ENCODE measurements around the gene KIDINS220.

DNA sequence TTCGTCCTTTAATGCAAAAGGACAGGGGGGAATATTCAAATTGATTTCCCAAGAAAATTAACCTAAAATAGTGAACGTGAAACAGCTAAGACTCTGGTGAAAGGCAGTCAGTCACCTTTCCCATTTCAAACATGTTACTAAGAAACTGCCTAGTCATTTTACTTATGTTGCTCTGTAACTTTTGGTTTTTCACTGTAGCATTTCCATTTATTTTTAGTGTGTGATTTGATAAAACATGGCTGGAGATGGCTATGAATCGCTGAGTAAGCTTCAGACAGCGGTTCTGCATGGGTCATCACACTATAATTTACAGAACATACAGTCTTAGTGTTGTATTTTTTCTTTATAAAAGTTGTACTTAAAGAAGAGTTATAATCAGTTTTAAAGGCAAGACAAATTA is 16.0 kb upstream of the KIDINS220 start:
- TF ChIP-seq, protein P1, sequence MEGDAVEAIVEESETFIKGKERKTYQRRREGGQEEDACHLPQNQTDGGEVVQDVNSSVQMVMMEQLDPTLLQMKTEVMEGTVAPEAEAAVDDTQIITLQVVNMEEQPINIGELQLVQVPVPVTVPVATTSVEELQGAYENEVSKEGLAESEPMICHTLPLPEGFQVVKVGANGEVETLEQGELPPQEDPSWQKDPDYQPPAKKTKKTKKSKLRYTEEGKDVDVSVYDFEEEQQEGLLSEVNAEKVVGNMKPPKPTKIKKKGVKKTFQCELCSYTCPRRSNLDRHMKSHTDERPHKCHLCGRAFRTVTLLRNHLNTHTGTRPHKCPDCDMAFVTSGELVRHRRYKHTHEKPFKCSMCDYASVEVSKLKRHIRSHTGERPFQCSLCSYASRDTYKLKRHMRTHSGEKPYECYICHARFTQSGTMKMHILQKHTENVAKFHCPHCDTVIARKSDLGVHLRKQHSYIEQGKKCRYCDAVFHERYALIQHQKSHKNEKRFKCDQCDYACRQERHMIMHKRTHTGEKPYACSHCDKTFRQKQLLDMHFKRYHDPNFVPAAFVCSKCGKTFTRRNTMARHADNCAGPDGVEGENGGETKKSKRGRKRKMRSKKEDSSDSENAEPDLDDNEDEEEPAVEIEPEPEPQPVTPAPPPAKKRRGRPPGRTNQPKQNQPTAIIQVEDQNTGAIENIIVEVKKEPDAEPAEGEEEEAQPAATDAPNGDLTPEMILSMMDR (IDR thresholded peaks at IDR 0.05): no peak
- TF ChIP-seq KDM1A (IDR thresholded peaks at IDR 0.05; ENCODE audit: low read depth) (no peak), RNF2 (IDR thresholded peaks at IDR 0.05; ENCODE audit: borderline replicate concordance, low read depth) (no peak), JUN (IDR thresholded peaks at IDR 0.05) (no peak), POLR2A (IDR thresholded peaks at IDR 0.05; ENCODE audit: low read length) (no peak), CEBPB (IDR thresholded peaks at IDR 0.05) (no peak), ZC3H11A (IDR thresholded peaks at IDR 0.05) (no peak), JUNB (IDR thresholded peaks at IDR 0.05) (no peak), CHD2 (IDR thresholded peaks at IDR 0.05; ENCODE audit: low read length, partially characterized antibody) (no peak), PHF8 (IDR thresholded peaks at IDR 0.05; ENCODE audit: borderline replicate concordance, low read depth) (no peak)
- TF ChIP-seq, protein P2, sequence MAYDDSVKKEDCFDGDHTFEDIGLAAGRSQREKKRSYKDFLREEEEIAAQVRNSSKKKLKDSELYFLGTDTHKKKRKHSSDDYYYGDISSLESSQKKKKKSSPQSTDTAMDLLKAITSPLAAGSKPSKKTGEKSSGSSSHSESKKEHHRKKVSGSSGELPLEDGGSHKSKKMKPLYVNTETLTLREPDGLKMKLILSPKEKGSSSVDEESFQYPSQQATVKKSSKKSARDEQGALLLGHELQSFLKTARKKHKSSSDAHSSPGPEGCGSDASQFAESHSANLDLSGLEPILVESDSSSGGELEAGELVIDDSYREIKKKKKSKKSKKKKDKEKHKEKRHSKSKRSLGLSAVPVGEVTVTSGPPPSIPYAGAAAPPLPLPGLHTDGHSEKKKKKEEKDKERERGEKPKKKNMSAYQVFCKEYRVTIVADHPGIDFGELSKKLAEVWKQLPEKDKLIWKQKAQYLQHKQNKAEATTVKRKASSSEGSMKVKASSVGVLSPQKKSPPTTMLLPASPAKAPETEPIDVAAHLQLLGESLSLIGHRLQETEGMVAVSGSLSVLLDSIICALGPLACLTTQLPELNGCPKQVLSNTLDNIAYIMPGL (CRISPR knock-in tag; IDR thresholded peaks at IDR 0.05; ENCODE audit: borderline replicate concordance): no peak
